NCI-H526 treated with DMSO at 0.1 percent for 48 hours (cell line): ENCODE results near the gene PTMA.

Experiments used
- DNase-seq: peaks from one replicate; lab custom pipeline; 2025; lab: John Stamatoyannopoulos, UW

PTMA gene

DNA sequence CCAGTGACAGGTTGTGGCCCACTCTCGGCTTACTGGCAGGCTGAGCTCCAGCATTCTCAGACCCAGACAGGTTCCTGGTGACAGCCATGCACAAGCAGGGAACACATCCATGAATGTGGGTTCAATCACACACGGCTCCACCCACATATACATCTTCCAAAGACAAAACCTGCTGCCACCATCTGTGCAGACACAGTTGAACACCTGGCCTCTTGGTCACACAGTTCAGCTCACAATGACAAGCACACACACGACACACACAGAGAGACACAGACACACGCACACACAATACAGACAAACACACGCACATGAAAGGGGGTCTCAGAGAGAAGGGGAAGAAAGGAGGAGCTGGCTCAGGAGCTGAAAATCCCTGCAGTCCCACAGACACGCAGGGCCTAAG lies 32.1 kb upstream of the PTMA start:
- no peak for DNase-seq

DNA sequence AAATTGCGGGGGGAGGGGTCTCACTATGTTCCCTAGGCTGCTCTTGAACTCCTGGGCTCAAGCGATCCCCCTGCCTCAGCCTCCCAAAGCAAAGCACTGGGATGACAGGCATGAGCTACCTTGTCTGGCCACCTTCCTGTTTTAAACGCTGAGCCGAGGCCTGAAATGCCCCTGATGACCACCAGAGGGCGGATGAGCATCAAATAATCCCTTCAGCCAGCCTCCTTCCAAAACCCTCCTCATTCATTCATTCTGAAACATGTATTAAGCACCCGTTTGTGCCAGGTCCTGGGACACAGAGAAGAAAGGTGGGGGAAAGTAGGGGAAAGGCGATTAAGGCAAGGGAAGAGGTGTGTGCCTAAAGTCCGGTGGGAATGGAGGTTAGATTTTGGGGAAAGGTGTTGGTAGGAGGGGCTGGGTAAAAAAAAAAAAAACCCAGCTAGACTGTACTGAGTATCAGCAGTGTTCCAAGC lies 30.7 kb upstream of the PTMA start:
- peak; percentile 34 for DNase-seq

DNA sequence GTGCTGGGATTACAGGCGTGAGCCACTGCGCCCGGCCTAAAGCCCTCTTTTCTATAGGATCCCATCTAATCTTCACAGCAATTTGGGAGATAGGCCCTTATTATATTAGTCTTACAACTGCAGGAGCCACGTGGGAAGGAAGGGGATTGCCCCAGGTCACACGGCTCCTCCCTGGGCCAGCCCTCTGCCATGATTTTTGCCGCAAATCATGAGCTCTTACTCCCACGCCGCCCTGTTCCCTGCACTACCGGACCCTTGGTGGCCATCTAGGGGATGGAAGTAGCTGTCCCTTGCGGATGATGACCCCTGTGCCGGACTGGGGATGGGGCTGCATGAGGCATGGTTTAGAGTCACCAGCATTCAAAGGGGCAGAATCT lies 28.4 kb upstream of the PTMA start:
- DNase-seq, result no peak

- DNase-seq, result no peak
These were observed 27.9 kb upstream of the PTMA start for GRCh38 chr2:231680285-231680991.

- DNase-seq, result peak; percentile 63
These were observed 27.1 kb upstream of the PTMA start for GRCh38 chr2:231680992-231681852.

DNA sequence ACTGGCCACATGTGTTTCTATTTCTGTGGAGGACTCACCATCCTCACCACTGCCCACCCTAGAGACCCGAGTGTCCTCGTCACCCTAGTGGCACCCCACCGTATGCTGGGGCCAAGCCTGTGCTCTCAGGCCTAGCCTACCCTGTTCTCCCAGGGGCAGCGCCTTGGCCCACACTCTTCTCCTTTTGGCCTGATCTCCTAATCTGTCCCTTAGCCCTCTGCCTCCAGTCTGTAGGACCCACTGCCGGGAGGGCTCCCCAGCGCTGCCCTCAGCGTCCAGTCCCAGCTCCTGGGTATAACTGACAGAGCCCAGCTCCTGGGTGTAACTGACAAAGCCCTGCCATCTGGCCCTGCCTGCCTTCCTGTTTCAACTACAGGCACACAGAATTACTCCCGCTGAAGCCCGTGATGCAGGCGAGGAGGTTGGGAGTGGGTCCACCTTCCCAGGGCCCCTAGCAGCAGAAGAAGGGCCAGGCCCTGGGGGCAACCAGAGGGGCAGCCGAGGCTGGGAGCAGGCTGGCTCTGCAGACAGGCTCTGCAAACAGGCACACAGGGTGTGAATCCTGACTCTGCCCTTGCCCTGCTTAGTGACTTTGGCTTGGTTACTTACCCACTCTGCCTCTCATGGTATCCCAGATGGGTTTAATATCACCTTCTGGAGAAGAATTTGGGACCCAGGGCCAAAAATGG lies 25.6 kb upstream of the PTMA start:
- DNase-seq, result no peak

GRCh38 chr2:231683292-231684235 lies 24.8 kb upstream of the PTMA start:
- no peak for DNase-seq

DNA sequence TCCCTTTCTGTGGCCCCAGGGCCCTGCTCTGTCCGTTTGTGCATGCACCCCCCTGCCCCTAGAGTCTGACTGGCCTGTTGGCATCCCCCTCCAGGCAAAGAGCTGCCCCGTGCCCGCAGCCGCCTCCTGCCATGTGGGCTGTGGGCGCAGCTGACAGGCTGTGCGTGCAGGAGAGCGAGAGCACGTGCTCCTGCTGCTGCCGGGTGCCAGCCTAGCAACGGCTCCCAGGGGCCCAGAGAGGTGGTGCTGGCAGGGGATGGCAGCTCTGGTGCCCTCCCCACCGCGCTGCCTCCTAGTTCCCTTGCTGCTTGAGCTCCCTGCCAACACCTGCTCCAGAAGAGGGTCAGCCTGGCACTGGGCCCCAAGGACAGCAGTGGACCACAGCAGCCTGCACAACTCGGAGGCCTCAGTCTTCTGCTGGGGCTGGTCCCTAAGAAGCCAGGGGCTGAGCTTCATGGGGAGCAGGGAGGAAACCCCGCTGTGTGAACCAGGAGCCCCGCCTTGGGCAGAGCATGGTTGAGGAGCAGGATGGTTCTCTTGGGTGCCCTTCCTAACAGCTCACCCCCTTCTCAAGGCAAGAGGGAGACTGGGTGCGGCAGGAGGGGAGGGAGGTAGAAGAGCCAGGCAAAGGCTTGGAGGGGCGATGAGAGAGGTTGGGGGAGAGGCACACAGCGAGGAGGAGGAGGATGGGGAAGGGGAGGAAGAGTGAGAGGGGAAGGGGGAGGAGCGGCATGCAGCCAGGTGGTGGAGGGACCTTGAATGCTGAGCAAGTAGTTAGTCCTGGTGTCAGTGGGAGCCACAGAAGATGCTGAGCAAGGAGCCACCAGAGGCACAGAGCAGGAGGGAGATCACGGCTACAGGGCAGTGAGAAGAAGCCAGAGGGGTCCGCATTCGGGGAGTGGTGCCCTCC lies 23.8 kb upstream of the PTMA start:
- DNase-seq, result peak; percentile 39

DNA sequence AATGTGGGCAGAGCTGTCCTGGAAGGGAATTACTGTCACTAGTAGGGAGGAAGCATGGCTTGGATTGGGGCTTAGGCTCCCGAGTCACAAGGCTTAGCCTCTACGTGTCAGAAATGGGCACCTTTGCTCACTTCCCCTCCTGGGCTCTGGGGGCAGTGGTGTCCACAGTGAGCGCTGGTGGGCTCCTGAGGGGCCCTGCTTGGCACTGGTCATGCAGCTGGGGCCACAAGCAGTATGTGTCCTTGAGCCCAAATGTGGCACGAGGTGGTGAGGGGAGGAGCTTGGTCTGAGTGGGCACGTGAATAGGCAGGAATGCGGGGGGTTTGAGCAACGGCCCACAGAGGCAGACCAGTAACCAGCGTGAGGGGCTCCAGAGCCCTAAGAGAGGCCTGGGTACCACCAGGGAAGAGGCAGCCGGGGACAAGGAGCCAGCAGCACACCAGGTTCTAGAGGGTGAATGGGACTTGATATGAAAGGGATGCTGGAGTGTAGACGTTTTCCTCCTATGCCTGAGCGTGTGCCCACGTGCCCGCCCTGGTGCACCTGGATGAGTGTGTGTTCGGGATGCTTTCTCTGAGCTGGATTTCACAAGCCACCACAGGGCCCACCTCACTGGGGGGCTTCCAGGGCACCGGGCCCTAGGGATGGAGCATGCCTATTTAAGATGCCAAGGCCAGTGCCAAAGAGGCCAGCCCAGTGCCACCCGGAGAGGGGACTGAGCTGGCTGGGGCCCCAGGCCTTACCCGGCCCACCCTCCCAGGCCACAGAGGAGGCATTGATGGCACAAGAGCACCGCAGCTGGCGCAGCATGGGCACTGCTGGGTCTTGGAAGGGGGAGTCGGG lies 22.8 kb upstream of the PTMA start:
- DNase-seq, result no peak

DNA sequence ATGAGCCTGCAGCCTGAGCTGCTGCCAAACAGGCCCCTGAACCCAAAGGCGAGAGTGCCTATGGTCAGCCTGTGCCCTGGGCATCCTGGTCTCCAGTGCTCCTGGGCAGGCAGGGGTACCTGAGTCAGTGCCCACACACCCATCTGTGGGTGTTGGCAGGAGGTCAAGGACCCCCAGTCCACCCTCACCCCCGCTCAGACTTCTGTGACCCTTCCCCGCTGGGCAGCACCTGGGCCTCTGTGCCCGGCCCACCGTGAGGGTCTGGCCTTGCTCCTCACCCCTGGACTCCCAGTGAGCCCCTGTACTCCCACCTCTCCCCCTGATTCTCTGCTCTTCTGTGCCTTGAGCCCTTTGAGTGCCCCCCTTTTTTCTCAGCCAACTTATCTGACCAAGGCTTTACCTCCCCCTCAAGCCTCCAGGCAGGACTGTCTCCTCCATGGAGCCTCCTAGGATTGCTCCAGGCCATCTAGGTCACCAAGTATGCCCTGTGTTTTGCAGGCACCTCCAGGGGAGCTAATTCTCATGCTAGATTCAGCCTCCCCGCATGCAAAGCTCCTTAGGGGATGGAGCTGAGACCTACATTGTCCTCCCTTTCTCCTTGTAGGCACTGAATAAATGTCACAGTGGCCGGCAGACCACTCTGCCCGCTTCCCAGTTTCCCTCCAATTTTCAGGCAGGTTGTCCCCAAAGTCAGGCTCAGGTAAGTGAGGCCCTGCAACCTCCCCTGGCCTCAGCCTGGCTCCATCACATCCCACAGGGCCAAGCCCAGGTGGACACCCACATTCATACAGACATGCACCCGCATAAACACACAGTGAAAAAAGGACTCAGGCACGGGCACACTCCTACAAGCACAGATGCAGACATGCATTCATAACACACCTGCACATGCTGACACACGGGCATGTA lies 21.9 kb upstream of the PTMA start:
- no peak for DNase-seq

DNA sequence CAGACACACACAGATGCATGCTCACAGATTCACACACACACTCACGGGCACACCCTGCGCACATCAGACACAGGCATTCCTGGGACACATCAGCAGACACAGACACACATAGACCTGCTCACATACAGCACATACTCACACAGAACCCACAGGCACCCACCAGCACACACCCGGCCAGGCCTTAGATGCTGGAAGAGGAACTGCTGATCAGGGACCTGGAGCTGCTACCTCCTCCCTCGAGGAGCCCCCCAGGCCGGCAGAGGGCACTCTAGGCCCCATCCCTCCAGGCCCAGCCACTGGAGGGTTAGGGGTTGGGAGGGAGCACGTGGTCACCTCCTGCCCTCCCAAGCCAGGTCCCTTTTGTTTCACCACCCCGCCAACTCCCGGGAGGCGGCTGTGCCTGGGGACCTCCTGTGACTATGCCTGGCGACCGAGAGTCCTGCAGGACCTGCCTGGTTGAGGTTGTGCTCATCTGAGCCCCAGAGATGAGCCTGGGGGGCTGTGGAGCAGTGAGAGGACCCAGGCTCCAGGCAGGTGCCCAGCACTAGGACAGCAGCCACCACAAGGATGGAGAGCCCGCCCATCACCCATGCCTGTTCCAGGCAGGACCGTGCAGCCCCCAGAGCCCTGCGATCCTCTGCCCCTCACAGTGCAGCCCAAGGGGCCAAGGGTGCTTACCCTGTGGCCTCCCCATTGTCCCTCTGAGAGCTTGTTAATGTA lies 21.0 kb upstream of the PTMA start:
- DNase-seq, result peak; percentile 56

DNA sequence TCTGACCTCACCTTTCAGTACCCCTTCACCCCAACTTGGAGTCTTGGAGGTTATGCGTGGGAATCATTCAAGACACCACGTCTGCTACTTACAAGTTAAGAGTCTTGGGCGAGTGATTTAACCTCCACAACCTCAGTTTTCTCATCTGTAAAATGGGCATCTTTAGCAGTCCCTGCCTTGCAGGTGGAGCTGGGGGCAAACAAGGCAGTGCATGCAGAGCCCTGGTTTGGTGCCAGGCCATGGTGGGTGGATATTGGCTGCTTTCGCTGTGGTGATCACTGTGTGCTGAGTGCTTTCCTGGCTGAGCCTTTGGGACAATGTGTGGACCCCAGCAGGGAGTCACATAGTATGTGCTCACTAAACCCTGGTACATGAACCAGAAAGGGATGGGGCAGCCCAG lies 20.4 kb upstream of the PTMA start:
- DNase-seq, result no peak

GRCh38 chr2:231688719-231689118 lies 19.6 kb upstream of the PTMA start:
- DNase-seq, result no peak

GRCh38 chr2:231689124-231689893 lies 19.0 kb upstream of the PTMA start:
- DNase-seq, result no peak

- no peak for DNase-seq
These were observed 17.0 kb upstream of the PTMA start for GRCh38 chr2:231691251-231691772.

DNA sequence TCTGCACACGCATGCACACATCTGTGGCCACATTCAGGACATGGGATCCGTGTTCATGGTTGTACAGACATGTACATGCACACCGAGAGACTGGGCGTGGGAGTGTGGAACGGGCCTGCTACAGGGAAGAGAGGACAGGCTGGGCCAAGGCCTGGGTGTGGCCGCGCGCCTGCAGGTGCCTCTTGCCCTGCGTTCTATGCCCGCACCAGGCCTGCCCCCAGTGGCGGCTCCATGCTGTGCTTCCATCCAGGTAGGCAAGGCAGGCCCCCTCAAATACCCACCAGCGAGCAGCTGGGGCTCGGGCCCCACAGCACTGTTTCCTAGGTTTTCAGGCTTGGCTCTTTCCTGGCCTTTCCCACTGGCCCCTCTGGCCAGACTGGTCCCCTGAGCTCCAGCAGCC lies 15.5 kb upstream of the PTMA start:
- no peak for DNase-seq

DNA sequence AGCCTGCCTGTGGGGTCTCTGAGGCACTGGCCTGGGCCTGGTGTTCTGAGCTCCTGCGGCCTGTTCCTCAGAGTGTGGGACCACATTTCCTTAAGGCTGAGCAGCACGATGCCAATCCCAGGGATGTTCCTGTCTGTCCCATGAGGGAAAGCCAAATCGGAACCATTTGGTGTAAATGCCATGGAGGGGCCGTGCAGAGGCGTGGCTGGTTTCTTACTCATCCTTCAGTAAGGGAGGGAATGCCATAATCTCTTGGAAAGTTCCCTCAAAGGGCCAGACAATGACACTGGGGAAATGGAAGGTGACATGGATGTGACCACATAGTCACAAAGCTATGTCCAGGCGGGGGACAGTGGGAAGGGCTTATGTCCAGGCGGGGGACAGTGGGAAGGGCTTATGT lies 14.4 kb upstream of the PTMA start:
- DNase-seq, result no peak
